OCI-LY3 (cell line): ENCODE data around the gene SURF2.

Source experiments
- EZH2phosphoT487 ChIP-seq: fragments of 200-600 bp; shearing (Covaris generic); IDR thresholded peaks from 2 replicates; pipeline ENCODE4 v1.6.1; 2018; ENCODE audit warnings: antibody characterized with exemption, mixed run types, low read depth
- TF ChIP-seq, protein P1 (sequence below): fragments of 200-600, 300-600 bp; sonication (generic); IDR thresholded peaks from 2 replicates; pipeline ENCODE4 v1.5.1; 2014; ENCODE audit warnings: antibody characterized with exemption, low read length, low read depth

DNA sequence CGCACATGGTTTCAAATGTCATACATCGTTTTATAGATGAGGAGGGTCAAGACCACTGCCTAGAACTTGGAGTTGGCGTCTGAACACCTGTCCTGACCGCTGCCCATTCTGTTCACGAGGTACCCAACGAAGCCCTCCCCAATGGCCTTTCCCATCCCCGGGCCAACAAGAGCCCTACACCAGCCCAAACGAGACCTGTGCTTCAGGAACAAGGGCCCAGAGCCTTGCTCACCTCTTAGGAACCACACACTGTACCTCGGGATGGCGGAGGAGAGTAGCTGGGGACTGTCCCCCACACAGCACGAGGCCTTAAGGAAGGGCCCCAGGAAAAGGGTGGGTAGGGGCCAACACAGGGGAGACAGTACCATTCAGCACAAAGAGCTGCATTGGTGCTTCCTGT lies 23.3 kb upstream of the SURF2 start:
- TF ChIP-seq, protein P1, sequence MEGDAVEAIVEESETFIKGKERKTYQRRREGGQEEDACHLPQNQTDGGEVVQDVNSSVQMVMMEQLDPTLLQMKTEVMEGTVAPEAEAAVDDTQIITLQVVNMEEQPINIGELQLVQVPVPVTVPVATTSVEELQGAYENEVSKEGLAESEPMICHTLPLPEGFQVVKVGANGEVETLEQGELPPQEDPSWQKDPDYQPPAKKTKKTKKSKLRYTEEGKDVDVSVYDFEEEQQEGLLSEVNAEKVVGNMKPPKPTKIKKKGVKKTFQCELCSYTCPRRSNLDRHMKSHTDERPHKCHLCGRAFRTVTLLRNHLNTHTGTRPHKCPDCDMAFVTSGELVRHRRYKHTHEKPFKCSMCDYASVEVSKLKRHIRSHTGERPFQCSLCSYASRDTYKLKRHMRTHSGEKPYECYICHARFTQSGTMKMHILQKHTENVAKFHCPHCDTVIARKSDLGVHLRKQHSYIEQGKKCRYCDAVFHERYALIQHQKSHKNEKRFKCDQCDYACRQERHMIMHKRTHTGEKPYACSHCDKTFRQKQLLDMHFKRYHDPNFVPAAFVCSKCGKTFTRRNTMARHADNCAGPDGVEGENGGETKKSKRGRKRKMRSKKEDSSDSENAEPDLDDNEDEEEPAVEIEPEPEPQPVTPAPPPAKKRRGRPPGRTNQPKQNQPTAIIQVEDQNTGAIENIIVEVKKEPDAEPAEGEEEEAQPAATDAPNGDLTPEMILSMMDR = no peak
- no peak for TF ChIP-seq EZH2phosphoT487
